Astrocyte (in vitro differentiated cells and primary cell): Measurements from ENCODE around the gene RNF166. TPM values are rescaled to one million over a fixed set of nuclear protein-coding genes. Genes with fewer than 3 reads are reported as not detected.

Experiments
- DNase-seq: peaks from one replicate; pipeline ENCODE4 v3.0.0-alpha.2; 2010; ENCODE audit warnings: low read depth
- FAIRE-seq: peaks from 2 replicates; lab custom pipeline; 2011; peaks lifted over from hg19 to GRCh38; lab: Jason Lieb, UNC
- H2AFZ ChIP-seq: 2 replicates; pipeline ENCODE4 v1.6.0; 2012; ENCODE audit warnings: low read depth, low read length, inconsistent platforms
- H3K27ac ChIP-seq: 2 replicates; pipeline ENCODE4 v1.5.1; 2011; ENCODE audit warnings: low read depth, low read length, inconsistent platforms
- H3K27me3 ChIP-seq: 2 replicates; pipeline ENCODE4 v1.6.0; 2011; ENCODE audit warnings: low read length, inconsistent platforms; ENCODE audit not compliant: insufficient read depth
- H3K36me3 ChIP-seq: 2 replicates; pipeline ENCODE4 v1.5.1; 2011; ENCODE audit warnings: low read length, inconsistent platforms; ENCODE audit not compliant: insufficient read depth
- H3K4me1 ChIP-seq: 2 replicates; pipeline ENCODE4 v1.5.1; 2011; ENCODE audit warnings: low read length, inconsistent platforms; ENCODE audit not compliant: insufficient read depth
- H3K4me2 ChIP-seq: 2 replicates; pipeline ENCODE4 v1.6.0; 2012; ENCODE audit warnings: low read length, inconsistent platforms
- H3K4me3 ChIP-seq: 2 replicates; pipeline ENCODE4 v1.5.1; 2011; ENCODE audit warnings: low read depth, mild to moderate bottlenecking, low read length, inconsistent platforms; ENCODE audit not compliant: insufficient read depth
- H3K79me2 ChIP-seq: 2 replicates; pipeline ENCODE4 v1.6.0; 2012; ENCODE audit warnings: mild to moderate bottlenecking, low read length, inconsistent platforms; ENCODE audit not compliant: insufficient read depth
- H3K9ac ChIP-seq: 2 replicates; pipeline ENCODE4 v1.6.0; 2012; ENCODE audit warnings: mild to moderate bottlenecking, low read length, inconsistent platforms
- H3K9me3 ChIP-seq: 2 replicates; pipeline ENCODE4 v1.5.1; 2012; ENCODE audit warnings: low read depth, mild to moderate bottlenecking, low read length, inconsistent platforms; ENCODE audit not compliant: insufficient read depth
- H4K20me1 ChIP-seq: 2 replicates; pipeline ENCODE4 v1.6.0; 2012; ENCODE audit warnings: low read length, inconsistent platforms; ENCODE audit not compliant: insufficient read depth
- H3K27ac Mint-ChIP-seq: one replicate; pipeline ENCODE4 v1.8.0; 2021; ENCODE audit warnings: mild to moderate bottlenecking, mixed read lengths; ENCODE audit not compliant: unreplicated experiment
- H3K27me3 Mint-ChIP-seq: one replicate; pipeline ENCODE4 v1.8.0; 2021; ENCODE audit warnings: low read depth, mixed read lengths; ENCODE audit not compliant: unreplicated experiment
- H3K36me3 Mint-ChIP-seq: one replicate; pipeline ENCODE4 v1.8.0; 2021; ENCODE audit warnings: low read depth, mixed read lengths; ENCODE audit not compliant: unreplicated experiment
- H3K4me1 Mint-ChIP-seq: one replicate; pipeline ENCODE4 v1.8.0; 2021; ENCODE audit warnings: low read depth, mixed read lengths; ENCODE audit not compliant: unreplicated experiment
- H3K4me3 Mint-ChIP-seq: one replicate; pipeline ENCODE4 v1.8.0; 2021; ENCODE audit warnings: mild to moderate bottlenecking, moderate library complexity, mixed read lengths; ENCODE audit not compliant: unreplicated experiment
- H3K9me3 Mint-ChIP-seq: one replicate; pipeline ENCODE4 v1.8.0; 2021; ENCODE audit warnings: mild to moderate bottlenecking, mixed read lengths; ENCODE audit not compliant: unreplicated experiment
- CTCF ChIP-seq: IDR thresholded peaks from 2 replicates; pipeline ENCODE4 v1.5.1; 2011; ENCODE audit warnings: low read depth, mild to moderate bottlenecking, inconsistent platforms, low read length, moderate library complexity; ENCODE audit not compliant: insufficient read depth
- EZH2 ChIP-seq: IDR thresholded peaks from 2 replicates; pipeline ENCODE4 v1.6.1; 2012; ENCODE audit warnings: mild to moderate bottlenecking, low read length, inconsistent platforms; ENCODE audit not compliant: insufficient read depth
- total RNA-seq: library from RNA; stranded (reverse); gene quantifications from 2 replicates; pipeline ENCODE4 v1.2.1, GENCODE V29; 2021

The RNF166 gene
- total RNA-seq, 1 donor from 2014 or later: 15.4 TPM

DNA sequence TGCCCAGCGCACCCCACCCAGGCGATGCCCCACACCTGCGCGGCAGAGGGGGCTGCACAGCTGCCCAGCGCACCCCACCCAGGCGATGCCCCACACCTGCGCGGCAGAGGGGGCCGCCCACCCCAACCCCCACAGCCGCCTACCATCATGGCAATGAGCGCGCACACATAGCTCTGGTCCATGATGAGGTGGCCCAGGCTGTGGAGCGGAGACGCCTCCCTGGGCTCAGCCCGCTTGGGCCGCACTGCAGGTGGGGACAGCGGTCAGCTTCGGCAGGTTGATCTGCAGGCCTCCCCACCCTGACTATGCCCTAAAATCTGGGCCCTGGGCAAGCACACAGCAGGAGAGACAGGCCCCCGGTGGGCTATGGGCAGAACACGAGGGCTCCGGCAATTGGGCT lies 30.3 kb upstream of the RNF166 start:
- DNase-seq (no peak), FAIRE-seq (no peak)
- Mint-ChIP-seq H3K27me3 (no peaks in the 10 kb centered on the region), H3K36me3 (no peaks in the 10 kb centered on the region), H3K27ac (no peak overlapping the region), H3K9me3 (no peaks in the 10 kb centered on the region), H3K4me3 (no peak overlapping the region), H3K4me1 (no peaks in the 10 kb centered on the region)
- Histone ChIP-seq H3K27ac (no peak overlapping the region), H3K79me2 (peaks cover 8% of the 10 kb centered on the region), H3K36me3 (peaks cover 2% of the 10 kb centered on the region), H3K9ac (no peak overlapping the region), H2AFZ (no peak overlapping the region), H3K4me3 (no peak overlapping the region), H3K4me2 (no peak overlapping the region), H3K27me3 (no peaks in the 10 kb centered on the region), H3K9me3 (no peaks in the 10 kb centered on the region), H4K20me1 (peaks cover 74% of the 10 kb centered on the region), H3K4me1 (peaks cover 2% of the 10 kb centered on the region)
- no peak for TF ChIP-seq CTCF
- TF ChIP-seq EZH2: no peak

DNA sequence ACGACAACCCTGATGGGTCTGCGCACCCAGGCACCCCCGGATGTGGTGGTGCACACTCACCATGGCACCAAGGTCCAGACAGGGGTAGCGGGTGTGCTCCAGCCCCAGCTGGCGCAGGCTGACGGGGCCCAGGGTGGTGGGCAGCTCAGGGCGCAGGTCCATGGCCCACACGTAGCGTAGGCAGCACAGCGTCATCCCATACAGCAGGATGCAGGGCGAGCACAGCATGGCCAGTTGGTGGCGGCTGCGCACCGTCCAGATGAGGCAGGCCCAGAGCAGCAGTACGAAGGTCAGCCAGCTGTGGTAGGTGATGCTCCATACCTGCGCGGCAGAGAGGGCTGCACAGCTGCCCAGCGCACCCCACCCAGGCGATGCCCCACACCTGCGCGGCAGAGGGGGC lies 29.9 kb upstream of the RNF166 start:
- H3K4me1 Mint-ChIP-seq: peaks cover 4% of the 10 kb centered on the region
- H3K27me3 ChIP-seq: no peaks in the 10 kb centered on the region
- TF ChIP-seq EZH2 (no peak), CTCF (no peak)
- no peak overlapping the region for H3K4me2 ChIP-seq
- H3K79me2 ChIP-seq: peaks cover 8% of the 10 kb centered on the region
- peaks cover 3% of the 10 kb centered on the region for H3K36me3 Mint-ChIP-seq
- H3K4me3 ChIP-seq: no peak overlapping the region
- H3K4me1 ChIP-seq: peaks cover 6% of the 10 kb centered on the region
- H3K4me3 Mint-ChIP-seq: no peak overlapping the region
- H3K27ac ChIP-seq: no peak overlapping the region
- no peak for DNase-seq
- H3K36me3 ChIP-seq: peaks cover 2% of the 10 kb centered on the region
- H2AFZ ChIP-seq: no peak overlapping the region
- FAIRE-seq: no peak
- H3K27ac Mint-ChIP-seq: no peak overlapping the region
- H3K9me3 ChIP-seq: no peaks in the 10 kb centered on the region
- H4K20me1 ChIP-seq: peaks cover 77% of the 10 kb centered on the region
- no peak overlapping the region for H3K9ac ChIP-seq
- no peaks in the 10 kb centered on the region for H3K9me3 Mint-ChIP-seq
- H3K27me3 Mint-ChIP-seq: no peaks in the 10 kb centered on the region

DNA sequence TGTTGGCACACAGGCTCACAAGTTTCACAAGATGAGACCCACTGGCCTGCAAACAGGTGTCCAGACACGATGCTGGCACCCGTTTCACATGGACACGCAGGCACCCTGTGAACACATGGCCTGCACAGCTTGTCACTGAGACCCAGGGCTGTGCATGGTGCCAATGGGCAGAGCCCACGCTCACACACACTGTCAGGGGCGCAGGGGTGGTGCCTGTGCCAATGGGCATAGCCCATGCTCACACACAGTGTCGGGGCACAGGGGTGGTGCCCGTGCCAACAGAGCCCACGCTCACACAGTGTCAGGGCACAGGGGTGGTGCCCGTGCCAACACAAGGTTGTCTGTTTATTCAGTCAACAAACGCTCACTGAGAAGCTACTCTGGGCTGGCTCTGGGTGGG lies 29.4 kb upstream of the RNF166 start:
- H3K79me2 ChIP-seq: peaks cover 8% of the 10 kb centered on the region
- Mint-ChIP-seq H3K27me3 (no peaks in the 10 kb centered on the region), H3K27ac (no peak overlapping the region), H3K4me3 (no peak overlapping the region), H3K9me3 (no peaks in the 10 kb centered on the region), H3K4me1 (peaks cover 8% of the 10 kb centered on the region), H3K36me3 (peaks cover 3% of the 10 kb centered on the region)
- no peak overlapping the region for H3K9ac ChIP-seq
- no peaks in the 10 kb centered on the region for H3K27me3 ChIP-seq
- TF ChIP-seq CTCF (no peak), EZH2 (no peak)
- no peak overlapping the region for H2AFZ ChIP-seq
- H3K4me3 ChIP-seq: no peak overlapping the region
- DNase-seq (no peak), FAIRE-seq (no peak)
- H3K27ac ChIP-seq: no peak overlapping the region
- H4K20me1 ChIP-seq: peaks cover 78% of the 10 kb centered on the region
- H3K4me1 ChIP-seq: peaks cover 11% of the 10 kb centered on the region
- no peak overlapping the region for H3K4me2 ChIP-seq
- H3K9me3 ChIP-seq: no peaks in the 10 kb centered on the region
- H3K36me3 ChIP-seq: no peaks in the 10 kb centered on the region
